T-helper 2 cell (primary cell): ENCODE results near the gene ZSCAN10.
"Not testable (repeated sequence)": the region's sequence is repeated elsewhere in the genome, so short reads cannot be mapped to it uniquely, and the experiment has no call there.

ENCODE experiments used
- DNase-seq, 5 experiments: peaks; one replicate each; pipeline versions ENCODE4 v3.0.0 to v3.0.0-alpha.2; 2012 to 2022

ZSCAN10 gene

DNA sequence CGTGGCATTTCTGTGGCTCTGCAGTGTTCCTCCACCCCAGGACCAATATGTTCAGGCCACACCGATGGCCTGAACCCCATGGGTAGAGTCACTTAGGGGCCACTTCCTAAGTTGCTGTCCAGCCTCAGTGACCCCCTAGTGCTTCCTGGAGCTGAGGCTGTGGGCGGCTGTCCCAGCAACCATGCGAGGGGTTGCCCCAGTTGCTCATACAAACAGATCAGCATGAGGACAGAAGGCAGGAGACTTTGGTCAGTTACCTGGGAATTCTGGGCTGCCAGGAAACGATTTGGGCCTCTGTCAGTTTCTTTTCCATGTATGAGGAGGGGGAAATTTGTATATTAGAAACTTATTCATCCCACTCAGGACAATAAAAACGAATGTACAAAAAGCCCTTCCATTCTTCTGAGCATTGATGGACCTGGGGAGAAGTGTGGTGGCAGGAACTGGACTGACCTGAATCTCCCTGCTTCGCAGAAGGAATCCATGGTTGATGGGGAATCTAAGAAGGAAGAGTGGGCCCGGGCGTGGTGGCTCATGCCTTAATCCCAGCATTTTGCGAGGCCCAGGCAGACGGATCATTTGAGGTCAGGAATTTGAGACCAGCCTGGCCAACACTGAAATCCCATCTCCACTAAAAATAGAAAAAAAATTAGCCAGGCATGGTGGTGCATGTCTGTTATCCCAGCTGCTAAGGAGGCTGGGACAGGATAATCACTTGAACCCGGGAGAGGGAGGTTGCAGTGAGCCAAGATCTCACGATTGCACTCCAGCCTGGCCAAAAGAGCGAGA lies 38.6 kb downstream of the ZSCAN10 start:
- DNase-seq, result no peak

DNA sequence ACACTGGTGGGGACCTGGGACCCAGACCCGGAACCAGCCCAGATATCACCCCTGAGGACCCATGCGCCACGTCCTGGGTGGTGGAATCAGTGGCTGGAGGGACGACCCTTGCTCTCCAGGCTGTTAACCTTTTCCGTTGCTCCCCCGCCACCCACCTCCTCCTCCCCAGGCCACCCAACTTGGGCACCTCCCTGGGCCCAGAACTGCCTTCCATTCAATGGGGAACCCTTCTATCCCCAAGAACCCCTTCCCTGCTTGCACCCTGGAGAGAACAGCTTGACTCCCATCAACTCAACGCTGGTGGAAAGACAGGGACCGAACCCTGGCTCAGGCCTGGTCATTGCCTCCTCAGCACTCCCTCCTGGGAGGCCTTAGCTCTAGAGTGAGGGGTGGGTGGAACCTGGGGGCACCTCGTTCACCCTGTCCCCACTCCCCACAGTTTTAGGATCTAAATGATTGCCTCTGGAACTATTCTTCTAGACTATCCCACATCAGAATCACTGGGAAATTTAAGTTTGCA lies 39.3 kb downstream of the ZSCAN10 start:
- no peak for DNase-seq

DNA sequence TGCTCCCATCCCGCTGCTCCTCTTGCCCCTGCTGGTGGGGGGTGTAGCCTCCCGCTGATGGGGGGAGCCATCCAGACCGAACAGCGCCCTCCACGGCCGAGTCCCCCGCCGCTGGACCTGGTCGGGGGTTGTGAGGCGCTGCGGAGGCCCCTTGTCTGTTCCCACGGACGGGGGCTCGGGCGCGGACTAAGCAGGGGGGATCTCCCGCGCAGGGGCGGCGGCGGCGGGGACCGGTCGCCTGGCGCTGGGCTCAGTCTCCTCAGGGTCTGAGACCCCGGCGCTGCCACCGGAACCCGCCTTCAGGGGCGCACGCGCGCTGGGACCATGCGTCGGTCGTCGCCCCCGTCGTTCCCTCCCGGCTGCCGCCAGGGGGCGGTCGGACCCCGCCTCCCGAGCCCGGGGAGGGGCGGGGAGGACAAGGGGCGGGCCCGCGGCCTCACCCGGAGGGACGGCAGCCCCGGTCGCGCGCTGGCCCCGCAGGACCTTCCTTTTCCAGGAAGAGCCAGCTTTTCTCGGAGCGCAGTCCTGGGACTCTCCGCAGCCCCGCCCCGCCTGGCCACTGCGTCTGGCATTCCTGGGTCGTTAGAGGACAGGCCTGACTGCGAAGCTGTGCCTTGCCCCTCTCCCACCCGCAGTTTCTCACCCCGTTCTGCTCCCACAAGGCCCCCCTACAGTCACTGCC lies 39.9 kb downstream of the ZSCAN10 start:
- peak; percentile 80 to 86 (median 81) for DNase-seq

DNA sequence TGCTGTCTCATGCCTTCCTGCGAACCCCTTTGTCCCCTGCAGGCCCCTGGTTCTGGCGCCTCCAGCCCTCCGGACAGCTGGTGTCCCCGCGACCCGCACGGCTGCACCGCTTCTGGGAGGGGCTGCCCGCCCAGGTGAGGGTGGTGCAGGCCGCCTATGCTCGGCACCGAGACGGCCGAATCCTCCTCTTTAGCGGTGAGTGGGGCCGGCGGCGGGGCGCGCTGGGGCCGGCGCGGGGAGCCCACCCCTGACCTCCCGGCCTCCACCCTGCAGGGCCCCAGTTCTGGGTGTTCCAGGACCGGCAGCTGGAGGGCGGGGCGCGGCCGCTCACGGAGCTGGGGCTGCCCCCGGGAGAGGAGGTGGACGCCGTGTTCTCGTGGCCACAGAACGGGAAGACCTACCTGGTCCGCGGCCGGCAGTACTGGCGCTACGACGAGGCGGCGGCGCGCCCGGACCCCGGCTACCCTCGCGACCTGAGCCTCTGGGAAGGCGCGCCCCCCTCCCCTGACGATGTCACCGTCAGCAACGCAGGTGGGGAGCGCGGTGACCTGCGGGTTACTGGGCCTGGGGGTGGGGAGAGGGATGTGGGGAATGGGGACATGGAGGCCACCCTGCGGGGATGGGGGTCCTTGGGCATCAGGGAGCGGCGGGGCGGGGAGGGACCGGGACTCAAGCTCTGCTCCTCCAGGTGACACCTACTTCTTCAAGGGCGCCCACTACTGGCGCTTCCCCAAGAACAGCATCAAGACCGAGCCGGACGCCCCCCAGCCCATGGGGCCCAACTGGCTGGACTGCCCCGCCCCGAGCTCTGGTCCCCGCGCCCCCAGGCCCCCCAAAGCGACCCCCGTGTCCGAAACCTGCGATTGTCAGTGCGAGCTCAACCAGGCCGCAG lies 40.7 kb downstream of the ZSCAN10 start:
- peak in 2 of 5 experiments; percentile 41 to 77 for DNase-seq

DNA sequence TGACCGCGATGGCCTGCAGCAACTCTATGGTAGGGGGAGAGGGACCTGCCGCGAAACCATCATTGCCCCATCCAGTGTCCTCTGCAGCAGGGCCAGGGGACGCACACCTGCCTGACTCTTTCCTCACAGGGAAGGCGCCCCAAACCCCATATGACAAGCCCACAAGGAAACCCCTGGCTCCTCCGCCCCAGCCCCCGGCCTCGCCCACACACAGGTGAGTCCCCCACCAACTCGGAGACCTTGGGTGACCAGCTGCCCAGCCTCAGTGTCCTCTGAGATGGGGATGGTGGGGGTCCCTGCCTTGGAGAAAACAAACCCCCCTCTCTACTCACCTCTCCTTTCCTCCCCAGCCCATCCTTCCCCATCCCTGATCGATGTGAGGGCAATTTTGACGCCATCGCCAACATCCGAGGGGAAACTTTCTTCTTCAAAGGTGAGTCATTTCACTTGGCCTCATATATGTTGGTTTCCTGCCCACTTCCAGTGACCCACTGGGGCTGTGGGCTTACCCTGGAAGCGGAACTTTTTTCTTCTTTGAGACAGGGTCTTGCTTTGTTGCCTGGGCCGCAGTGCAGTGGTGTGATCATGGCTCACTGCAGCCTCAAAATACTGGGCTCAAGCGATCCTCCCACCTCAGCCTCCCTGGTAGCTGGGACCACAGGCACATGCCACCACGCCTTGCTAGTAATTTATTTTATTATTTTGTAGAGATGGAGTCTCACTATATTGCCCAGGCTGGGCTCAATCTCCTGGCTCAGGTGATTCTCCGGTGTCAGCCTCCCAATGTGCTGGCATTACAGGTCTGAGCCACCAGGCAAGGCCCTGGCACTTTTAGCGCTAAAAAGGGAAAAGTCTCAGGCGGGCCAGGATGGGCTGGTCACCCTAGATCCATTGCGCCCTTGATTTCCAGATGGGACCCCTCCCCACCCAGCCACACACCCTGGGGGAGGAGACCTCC lies 41.6 kb downstream of the ZSCAN10 start:
- DNase-seq, result peak in 1 of 5 experiments; percentile 73

DNA sequence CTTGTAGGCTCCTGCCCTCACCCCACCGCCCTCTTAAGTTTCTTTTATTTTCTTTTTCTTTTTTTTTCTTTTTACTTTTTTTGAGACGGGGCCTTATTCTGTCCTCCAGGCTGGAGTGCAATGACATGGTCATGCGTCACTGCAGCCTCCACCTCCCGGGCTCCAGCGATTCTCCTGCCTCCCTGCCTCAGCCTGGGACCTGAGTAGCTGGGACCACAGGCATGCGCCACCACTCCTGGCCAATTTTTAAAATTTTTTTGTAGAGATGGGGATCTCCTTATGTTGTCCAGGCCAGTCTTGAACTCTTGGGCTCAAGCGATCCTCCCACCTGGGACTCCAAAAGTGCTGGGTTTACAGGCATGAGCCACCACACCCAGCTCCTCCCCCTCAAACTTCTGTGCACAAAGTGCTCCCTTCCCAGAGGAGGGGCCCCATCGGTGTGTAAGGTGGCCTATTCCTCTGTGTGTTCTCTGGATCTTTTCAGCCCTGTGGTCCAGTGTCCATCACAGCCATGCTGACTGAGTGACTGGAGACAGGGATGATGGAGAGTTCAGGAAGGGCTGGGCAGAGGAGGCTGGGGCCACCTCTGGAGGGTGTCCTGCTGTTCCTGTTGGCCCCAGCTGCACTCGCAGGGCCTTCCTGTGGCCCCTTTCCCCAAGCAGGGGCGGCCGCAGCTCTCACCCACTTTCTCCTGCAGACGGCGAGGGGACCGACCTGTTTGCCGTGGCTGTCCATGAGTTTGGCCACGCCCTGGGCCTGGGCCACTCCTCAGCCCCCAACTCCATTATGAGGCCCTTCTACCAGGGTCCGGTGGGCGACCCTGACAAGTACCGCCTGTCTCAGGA lies 42.5 kb downstream of the ZSCAN10 start:
- DNase-seq, result peak in 1 of 5 experiments; percentile 39

DNA sequence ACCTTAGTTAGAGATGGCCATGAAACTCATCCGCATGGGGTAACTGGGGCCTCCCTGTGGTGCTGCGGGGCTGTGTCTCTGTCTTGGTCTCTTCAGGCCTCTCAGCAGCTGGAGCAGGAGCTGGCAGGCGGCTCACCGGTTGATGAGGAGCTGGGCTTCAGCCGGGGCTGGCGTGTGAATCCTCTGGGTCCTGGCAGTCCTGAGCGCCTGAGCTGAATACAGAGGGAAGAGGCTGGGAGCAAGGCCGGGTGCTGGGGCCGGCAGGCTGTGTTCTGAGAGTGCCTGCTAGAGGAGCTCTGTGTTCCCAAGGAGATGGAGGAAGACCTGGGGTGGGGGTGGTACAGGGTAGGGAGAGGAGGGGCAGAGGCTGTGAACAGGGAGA lies 43.4 kb downstream of the ZSCAN10 start:
- DNase-seq, result not testable (repeated sequence)

DNA sequence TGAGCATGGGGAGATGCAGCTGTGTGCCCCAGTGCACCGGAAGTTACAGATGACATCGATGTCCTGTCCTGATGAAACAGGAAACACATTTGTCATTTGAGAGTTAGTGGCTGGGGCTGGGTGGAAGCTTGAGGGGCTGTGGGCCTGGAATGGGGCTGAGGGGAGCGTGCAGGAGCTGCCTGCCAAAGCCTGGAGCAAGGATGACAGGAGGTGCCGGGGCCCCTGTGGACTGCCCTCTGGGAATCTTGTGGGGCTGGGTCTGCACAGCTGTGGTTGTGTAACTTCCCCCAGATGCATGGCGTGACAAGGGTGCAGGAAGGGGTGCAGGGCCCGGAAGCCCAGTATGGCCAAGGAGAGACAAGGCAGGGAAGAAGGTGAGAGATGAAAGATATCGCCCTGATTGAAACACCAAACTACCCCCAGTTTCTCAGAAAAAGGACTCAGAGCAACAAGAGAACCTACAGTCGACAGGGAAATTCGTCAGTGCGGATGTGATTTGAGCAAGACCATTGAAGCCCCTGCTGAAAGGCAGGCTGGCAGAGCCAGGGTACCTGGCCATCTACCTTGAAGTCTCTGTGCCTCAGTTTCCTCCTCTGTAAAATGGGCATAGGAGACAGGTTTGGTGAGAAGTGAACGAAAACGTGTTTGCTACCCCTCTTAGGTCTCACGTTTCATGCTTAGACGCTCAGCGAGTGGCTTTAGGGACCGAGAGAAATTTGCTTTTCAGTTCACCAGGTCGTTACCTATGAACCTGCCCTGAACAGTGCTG lies 43.9 kb downstream of the ZSCAN10 start:
- peak in 1 of 5 experiments; percentile 89 for DNase-seq

DNA sequence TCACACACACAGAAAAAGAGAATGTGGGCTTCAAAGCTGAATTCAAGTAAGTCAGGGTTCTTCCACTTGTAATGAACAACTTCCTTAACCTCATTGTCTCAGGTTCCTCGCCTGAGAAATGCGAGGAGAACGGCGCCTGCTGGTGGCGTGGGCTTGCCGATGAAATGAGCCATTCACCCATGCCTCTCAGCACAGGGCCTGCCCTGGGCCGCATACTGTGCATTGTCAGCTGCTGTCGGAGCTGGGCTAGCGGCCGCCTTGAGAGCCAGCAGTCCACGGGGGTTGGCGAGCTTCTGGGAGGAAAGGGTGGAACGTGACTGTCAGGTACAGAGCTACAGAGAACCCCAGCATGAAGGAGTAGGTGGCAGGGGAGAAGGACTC lies 45.8 kb downstream of the ZSCAN10 start:
- DNase-seq, result peak in 1 of 5 experiments; percentile 58

DNA sequence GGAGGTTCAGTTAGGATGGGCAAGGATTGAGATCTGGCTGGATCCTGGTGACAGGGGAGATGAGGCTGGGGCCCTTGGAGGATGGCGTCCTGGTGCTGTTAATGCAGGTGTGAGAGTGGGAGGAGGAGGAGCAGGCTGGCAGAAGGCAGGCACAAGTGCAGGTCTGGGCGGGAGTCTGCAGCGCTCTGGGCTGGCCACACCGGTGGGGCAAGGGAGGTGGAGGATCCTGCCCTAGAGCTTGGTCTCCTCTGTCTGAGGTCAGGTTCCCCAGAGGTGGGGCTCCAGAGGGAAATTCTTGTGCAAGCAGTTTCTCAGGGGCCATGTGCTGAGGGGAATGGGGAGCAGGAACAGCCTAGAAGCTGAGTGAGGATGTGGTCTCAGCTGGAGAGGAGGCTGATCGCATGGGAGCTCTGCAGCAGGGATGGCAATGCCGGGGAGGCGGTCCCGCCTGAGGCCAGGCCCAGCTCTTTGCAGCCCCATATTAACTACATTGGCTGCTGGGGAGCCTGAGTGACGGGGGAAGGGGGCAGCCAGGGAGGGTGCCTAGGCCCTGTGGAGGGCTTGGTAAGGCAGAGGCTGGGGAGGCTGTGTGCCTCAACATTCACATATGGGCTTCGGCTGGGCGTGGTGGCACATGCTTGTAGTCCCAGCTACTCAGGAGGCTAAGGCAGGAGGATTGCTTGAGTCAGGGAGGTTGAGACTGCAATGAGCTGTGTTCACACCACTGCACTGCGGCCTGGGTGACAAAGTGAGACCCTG lies 46.3 kb downstream of the ZSCAN10 start:
- DNase-seq, result peak in 1 of 5 experiments; percentile 35

DNA sequence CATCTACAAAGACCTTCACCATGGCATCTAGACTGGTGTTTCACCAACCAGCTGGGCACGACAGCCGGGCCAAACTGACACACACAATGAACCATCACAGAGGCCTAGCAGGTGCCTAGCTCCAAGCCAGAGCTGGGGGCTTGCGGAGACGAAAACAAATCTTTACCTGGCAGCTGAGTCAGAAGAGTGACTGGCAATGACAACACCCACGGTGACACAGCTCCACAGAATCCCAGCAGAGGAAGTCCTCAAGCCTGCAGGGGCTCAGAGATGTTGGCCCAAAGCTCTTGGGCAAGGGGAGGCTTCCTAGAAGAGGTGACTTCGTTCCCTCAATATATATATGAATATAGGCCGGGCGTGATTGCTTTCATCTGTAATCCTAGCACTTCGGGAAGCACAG lies 47.6 kb downstream of the ZSCAN10 start:
- no peak for DNase-seq

DNA sequence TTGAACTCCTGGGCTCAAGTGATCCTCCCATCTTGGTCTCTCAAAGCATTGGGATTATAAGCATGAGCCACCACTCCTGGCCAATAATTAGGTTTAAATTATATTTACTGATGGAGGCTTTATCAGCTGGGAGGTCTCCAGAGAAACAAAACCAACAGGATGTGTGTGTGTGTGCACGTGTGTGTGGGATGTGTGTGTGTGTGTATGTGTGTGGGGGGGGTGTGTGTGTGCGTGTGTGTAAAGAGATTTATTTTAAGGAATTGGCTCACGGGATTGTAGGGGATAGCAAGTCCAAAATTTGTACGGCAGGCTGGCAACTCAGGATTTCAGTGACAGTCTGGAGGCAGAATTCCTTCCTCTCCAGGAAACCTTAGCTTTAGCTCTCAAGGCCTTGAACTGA lies 48.1 kb downstream of the ZSCAN10 start:
- DNase-seq, result peak in 1 of 5 experiments; percentile 74

DNA sequence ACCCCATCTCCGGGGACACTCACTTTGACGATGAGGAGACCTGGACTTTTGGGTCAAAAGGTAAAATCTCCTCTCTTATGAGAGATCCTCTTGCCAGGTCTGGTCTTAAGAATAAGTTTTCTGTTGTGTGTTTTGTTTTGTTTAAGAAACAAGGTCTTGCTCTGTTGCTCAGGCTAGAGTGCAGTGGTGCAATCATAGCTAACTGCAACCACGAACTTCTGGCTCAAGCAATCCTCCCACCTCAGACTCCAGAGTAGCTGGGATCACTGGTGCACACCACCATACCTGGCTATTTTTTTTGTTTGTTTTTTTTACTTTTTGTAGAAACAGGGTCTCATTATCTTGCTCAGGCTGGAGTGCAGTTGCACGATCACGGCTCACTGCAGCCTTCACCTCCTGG lies 48.6 kb downstream of the ZSCAN10 start:
- DNase-seq, result peak in 1 of 5 experiments; percentile 45

DNA sequence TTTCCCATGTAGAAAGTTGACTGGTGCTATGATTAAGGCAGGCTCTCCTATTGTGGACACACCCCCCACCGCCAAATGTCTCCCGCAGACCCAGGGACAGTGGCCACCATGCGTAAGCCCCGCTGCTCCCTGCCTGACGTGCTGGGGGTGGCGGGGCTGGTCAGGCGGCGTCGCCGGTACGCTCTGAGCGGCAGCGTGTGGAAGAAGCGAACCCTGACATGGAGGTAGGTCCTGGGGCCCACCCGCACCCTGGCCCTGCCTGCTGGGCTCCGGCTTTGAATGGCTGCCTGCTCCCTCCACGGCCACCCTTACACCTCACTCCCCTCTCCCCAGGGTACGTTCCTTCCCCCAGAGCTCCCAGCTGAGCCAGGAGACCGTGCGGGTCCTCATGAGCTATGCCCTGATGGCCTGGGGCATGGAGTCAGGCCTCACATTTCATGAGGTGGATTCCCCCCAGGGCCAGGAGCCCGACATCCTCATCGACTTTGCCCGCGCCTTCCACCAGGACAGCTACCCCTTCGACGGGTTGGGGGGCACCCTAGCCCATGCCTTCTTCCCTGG lies 49.1 kb downstream of the ZSCAN10 start:
- DNase-seq, result no peak

DNA sequence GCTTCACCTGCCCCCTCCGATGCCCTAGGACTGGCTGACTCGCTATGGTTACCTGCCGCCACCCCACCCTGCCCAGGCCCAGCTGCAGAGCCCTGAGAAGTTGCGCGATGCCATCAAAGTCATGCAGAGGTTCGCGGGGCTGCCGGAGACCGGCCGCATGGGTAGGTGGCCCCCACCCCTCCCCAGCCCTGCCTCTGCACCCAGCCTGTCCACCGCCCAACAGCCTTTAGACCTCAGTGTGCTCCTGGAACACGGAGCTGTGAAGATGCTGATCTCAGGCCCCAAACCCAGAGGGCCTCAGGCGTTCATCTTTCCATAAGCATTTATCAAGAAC lies 51.7 kb downstream of the ZSCAN10 start:
- DNase-seq, result peak in 1 of 5 experiments; percentile 52

DNA sequence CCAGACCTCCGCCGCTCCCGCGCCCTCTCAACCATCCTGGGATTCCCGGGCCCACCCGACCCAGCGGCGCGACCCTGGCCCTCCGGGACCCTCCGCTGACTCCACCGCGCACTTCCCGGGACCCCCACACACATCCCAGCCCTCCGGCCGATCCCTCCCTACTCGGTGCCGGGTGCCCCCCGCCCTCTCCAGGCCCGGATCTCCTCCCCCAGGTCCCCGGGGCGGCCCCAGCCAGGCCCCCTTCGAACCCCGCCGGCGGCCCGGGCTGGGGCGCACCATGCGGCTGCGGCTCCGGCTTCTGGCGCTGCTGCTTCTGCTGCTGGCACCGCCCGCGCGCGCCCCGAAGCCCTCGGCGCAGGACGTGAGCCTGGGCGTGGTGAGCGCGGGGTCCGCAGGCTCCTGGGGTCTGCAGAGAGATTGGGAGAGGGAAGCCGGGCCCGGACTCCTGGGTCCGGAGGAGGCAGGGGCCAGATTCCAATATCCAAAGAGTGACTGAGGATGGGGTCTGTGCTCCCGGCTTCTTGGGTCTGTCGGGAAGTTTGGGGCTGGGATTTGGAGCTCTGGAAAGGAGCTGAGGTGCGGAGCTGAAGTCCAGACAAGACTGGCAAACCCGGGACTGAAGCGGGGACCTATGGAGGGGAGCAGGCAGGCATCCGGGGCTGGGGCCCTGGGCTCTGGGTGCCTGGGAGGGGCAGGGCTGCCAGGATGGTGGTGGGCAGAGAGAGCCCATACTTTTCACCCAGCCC lies 52.3 kb downstream of the ZSCAN10 start:
- DNase-seq, result peak in 1 of 5 experiments; percentile 66

DNA sequence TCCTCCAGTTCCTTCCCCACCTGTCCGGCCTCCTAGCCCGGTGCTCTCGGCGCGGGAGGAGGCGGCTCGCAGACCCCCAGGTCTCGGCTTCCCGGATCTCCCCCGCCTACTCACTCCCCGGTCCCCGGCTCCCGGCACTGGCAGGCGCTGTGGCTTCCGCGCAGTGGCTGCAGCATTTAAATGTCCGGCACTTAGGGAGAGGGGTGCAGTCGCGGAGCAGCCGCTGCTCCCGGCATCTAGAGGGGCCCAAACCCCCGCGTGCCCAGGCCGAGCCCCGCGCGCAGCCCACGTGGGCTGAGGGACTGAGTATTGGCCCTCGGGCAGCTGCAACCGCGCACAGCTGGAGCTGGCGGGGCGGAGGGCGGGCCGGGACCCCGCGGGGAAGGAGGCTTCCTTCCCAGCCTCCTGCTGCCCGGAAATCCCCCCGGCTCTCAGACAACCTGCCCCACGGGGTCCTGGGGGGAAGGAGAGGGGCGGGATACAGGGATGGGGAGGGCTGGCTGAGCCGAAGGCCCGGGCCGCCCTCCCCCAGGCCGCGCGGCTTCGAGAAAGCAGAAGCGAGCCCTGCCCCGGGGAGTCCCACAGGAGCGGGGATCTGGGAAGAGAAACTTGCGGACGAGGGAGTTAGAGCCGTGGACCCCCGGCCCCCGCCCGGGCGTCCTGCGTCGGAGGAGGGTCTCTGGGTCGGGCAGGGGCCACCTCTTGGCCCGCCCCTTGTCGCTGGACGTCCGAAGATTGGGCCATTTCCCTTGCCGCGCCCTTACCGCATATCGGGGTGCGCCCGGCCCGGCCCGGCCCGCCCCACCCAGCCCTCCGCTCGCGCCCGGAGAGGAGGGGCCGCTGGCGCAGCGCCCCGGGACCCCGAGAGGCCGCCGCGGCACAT lies 53.1 kb downstream of the ZSCAN10 start, which contains the start of gene MMP25:
MMP25 (plus strand) TSS at position 804 of the 883 bp plus-strand sequence. CDS start 357 bp downstream, outside the sequence.
- DNase-seq, result peak in 1 of 5 experiments; percentile 44
